ENCODE results near the gene PPM1H. TPM values are rescaled to one million over a fixed set of nuclear protein-coding genes. Genes with fewer than 3 reads are reported as not detected.

PPM1H gene
- polyA plus RNA-seq, 1 of the 3 experiments (the other 2 are of a cell fraction) = 0.13 TPM

- Histone ChIP-seq H3K36me3 (replicated peaks in 1 of 2; ENCODE audit: control insufficient read depth in 1 of 2, insufficient read depth in 2 of 2, low read length in 1 of 2) (no peaks in the 10 kb centered on the region), H3K9me3 (no peaks in the 10 kb centered on the region), H3F3A (replicated peaks; ENCODE audit: insufficient read depth) (no peaks in the 10 kb centered on the region), H3K27me3 (ENCODE audit: insufficient read depth) (no peaks in the 10 kb centered on the region), H3K4me2 (no peak overlapping the region), H4K20me1 (ENCODE audit: insufficient read depth) (no peaks in the 10 kb centered on the region), H3K79me2 (ENCODE audit: insufficient read depth) (no peaks in the 10 kb centered on the region), H3K4me3 (ENCODE audit: low read depth in 2 of 2, low read length in 1 of 2) (no peak overlapping the region), H3K9me2 (no peaks in the 10 kb centered on the region), H3K9ac (no peak overlapping the region), H3K27ac (ENCODE audit: low read depth in 2 of 2, low read length in 1 of 2) (no peak overlapping the region), H2AFZ (ENCODE audit: low read depth) (no peak overlapping the region), H3K4me1 (ENCODE audit: control insufficient read depth in 1 of 2, insufficient read depth in 2 of 2, low read depth in 1 of 2, low read length in 1 of 2) (peaks cover 4 to 10% of the 10 kb centered on the region in 2 experiments; a peak in 2 of 4 replicates)
- WGBS (ENCODE audit: low lambda C conversion rate) = 100% methylated on average over 1 of the region's 1 CpG
- DNase-seq = no peak
- no peak for TF ChIP-seq EZH2phosphoT487 (IDR thresholded peaks at IDR 0.05; ENCODE audit: borderline replicate concordance, low read depth)
- no peak for TF ChIP-seq FOSL2 (IDR thresholded peaks at IDR 0.05; ENCODE audit: borderline replicate concordance, low read depth)
- no peak for TF ChIP-seq RCOR1 (IDR thresholded peaks at IDR 0.05; ENCODE audit: low read length)
- no peak for TF ChIP-seq MAX (IDR thresholded peaks at IDR 0.05; ENCODE audit: low read depth)
- no peak for TF ChIP-seq GABPA (IDR thresholded peaks at IDR 0.05; ENCODE audit: low read depth)
- no peak for TF ChIP-seq TAF1 (IDR thresholded peaks at IDR 0.05; ENCODE audit: borderline replicate concordance, low read depth, low read length)
- no peak for TF ChIP-seq GATA2 (CRISPR knock-in tag; IDR thresholded peaks at IDR 0.05)
- TF ChIP-seq FOXJ3 (CRISPR knock-in tag; IDR thresholded peaks at IDR 0.05) = no peak
- TF ChIP-seq RXRA (IDR thresholded peaks at IDR 0.05; ENCODE audit: borderline replicate concordance, low read depth) = no peak
- no peak for TF ChIP-seq TEAD4 (IDR thresholded peaks at IDR 0.05; ENCODE audit: borderline replicate concordance, insufficient read depth)
- TF ChIP-seq TCF12 (IDR thresholded peaks at IDR 0.05) = no peak
- no peak for TF ChIP-seq MEF2A (IDR thresholded peaks at IDR 0.05; ENCODE audit: borderline replicate concordance, low read depth)
- TF ChIP-seq NRF1 (IDR thresholded peaks at IDR 0.05; ENCODE audit: low read depth, low read length) = no peak
- TF ChIP-seq REST (IDR thresholded peaks at IDR 0.05; ENCODE audit: low read depth, low read length) = no peak
- TF ChIP-seq POLR2AphosphoS5 (IDR thresholded peaks at IDR 0.05; ENCODE audit: low read depth, low read length) = no peak
- ChIA-PET POLR2A (no interaction called here), CTCF (interaction anchor here (1.0 to 1.1 kb wide), 2 partner anchors 54 to 164 kb away, joined by 3 to 5 read pairs; no protein-coding TSS in a partner anchor)
Measured at GRCh38 chr12:62635649-62636048, 299.3 kb downstream of the PPM1H start.
